ENCODE results near the gene BCAS3.
"Not testable (repeated sequence)": the region's sequence is repeated elsewhere in the genome, so short reads cannot be mapped to it uniquely, and the experiment has no call there.

Gene BCAS3

DNA sequence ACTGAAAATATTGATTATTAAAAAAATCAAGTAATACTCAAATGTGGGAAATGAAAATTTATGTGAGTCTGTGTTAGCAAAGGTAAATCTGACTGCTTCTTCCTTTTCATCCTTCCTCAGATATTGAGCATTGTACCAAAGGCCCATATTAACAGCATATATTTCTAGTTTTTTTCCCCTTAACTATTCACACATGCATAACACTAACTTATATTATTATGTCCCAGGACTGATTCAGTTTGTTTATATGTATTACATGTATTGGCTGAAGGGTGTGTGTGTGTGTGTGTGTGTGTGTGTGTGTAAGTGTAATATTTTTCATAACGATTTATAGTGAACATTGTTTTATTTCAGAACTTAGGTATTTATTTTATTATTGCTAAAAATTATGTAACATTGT is 74.2 kb downstream of the BCAS3 start:
- no peak overlapping the region for H2AFZ ChIP-seq (ENCODE audit: low read depth, low read length)
- no peak overlapping the region for H2BK12ac ChIP-seq (ENCODE audit: low read length in 2 of 2)
- no peak overlapping the region for H2BK15ac ChIP-seq (ENCODE audit: low read depth, poor library complexity, severe bottlenecking)
- no peak overlapping the region for H3K23ac ChIP-seq (ENCODE audit: low read length in 2 of 2)
- no peak overlapping the region for H3K4me3 ChIP-seq (ENCODE audit: insufficient read depth in 1 of 2, low read depth in 1 of 2, low read length in 2 of 2)
- H4K8ac ChIP-seq (ENCODE audit: low read length), result no peak overlapping the region
- no peak overlapping the region for H3K4me2 ChIP-seq (ENCODE audit: low read length, poor library complexity, severe bottlenecking)
- no peak overlapping the region for H3K4ac ChIP-seq (ENCODE audit: low read depth in 1 of 2, low read length in 2 of 2)
- no peak overlapping the region for H3K9ac ChIP-seq (ENCODE audit: low read length)
- peaks cover 7% of the 10 kb centered on the region for H3K9me3 ChIP-seq (ENCODE audit: control insufficient read depth, low read length)
- H3K18ac ChIP-seq (ENCODE audit: low read depth in 1 of 2, low read length in 2 of 2), result no peak overlapping the region
- H3K4me1 ChIP-seq (ENCODE audit: control insufficient read depth, insufficient read depth, low read depth, low read length), result no peaks in the 10 kb centered on the region
- no peak overlapping the region for H4K91ac ChIP-seq (ENCODE audit: low read length)
- H3K79me1 ChIP-seq (replicated peaks; ENCODE audit: low read length, poor library complexity, severe bottlenecking), result no peaks in the 10 kb centered on the region
- H3K36me3 ChIP-seq (ENCODE audit: control insufficient read depth in 1 of 2, insufficient read depth in 2 of 2, low read depth in 1 of 2, low read length in 2 of 2), result peaks cover 0 to 2% of the 10 kb centered on the region in 2 experiments
- no peak overlapping the region for H2BK120ac ChIP-seq (ENCODE audit: low read depth, low read length)
- no peak overlapping the region for H3K27ac ChIP-seq (ENCODE audit: low read length, poor library complexity, severe bottlenecking)
- no peak overlapping the region for H3K14ac ChIP-seq (ENCODE audit: low read length in 2 of 2)
- H2AK5ac ChIP-seq (ENCODE audit: low read length, severe bottlenecking), result no peak overlapping the region
- H3K27me3 ChIP-seq (ENCODE audit: control insufficient read depth in 1 of 2, insufficient read depth in 1 of 2, low read length in 2 of 2), result no peaks in the 10 kb centered on the region
- no CpG with 5 or more reads among the region's 1 CpG for WGBS
- DNase-seq, result no peak
- H2BK5ac ChIP-seq (ENCODE audit: low read depth, low read length, poor library complexity, severe bottlenecking), result no peak overlapping the region

DNA sequence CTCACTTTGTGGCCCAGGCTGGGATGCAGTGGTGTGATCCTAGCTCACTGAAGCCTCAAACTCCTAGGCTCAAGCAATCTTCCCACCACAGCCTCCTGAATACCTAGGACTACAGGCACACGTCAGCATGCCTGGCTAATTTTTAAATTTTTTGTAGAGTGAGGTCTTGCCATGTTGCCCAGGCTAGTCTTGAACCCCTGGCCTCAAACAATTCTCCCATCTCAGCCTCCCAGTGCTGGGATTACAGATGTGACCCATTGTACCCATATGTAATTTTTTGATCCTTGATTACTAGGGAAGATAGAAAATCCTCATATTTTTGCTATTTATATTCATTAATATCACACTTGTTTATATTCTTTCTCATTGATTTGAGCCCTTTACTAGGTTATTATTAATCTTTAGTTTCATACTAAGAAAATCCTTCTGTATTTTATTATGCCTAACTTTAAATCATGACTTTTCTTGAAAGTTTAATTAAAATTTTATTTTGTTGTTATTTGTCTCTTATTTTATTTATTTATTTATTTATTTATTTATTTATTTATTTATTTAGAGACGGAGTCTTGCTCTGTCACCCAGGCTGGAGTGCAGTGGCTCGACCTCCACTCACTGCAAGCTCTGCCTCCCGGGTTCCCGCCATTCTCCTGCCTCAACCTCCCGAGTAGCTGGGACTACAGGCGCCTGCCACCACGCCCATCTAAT is 75.4 kb downstream of the BCAS3 start:
- no peak overlapping the region for H3K4ac ChIP-seq (ENCODE audit: low read depth in 1 of 2, low read length in 2 of 2)
- no peaks in the 10 kb centered on the region for H3K4me1 ChIP-seq (ENCODE audit: control insufficient read depth, insufficient read depth, low read depth, low read length)
- H2AK5ac ChIP-seq (ENCODE audit: low read length, severe bottlenecking), result no peak overlapping the region
- peaks cover 7% of the 10 kb centered on the region for H3K9me3 ChIP-seq (ENCODE audit: control insufficient read depth, low read length)
- no peak overlapping the region for H3K9ac ChIP-seq (ENCODE audit: low read length)
- no peak overlapping the region for H4K8ac ChIP-seq (ENCODE audit: low read length)
- no peak overlapping the region for H4K91ac ChIP-seq (ENCODE audit: low read length)
- H3K36me3 ChIP-seq (ENCODE audit: control insufficient read depth in 1 of 2, insufficient read depth in 2 of 2, low read depth in 1 of 2, low read length in 2 of 2), result peaks cover 0 to 2% of the 10 kb centered on the region in 2 experiments
- no peak overlapping the region for H3K23ac ChIP-seq (ENCODE audit: low read length in 2 of 2)
- no peak overlapping the region for H3K18ac ChIP-seq (ENCODE audit: low read depth in 1 of 2, low read length in 2 of 2)
- H2BK5ac ChIP-seq (ENCODE audit: low read depth, low read length, poor library complexity, severe bottlenecking), result no peak overlapping the region
- no peak overlapping the region for H2BK12ac ChIP-seq (ENCODE audit: low read length in 2 of 2)
- WGBS, result 92% methylated on average over 8 of the region's 8 CpGs
- no peak overlapping the region for H3K4me3 ChIP-seq (ENCODE audit: insufficient read depth in 1 of 2, low read depth in 1 of 2, low read length in 2 of 2)
- no peak overlapping the region for H3K27ac ChIP-seq (ENCODE audit: low read length, poor library complexity, severe bottlenecking)
- H2BK120ac ChIP-seq (ENCODE audit: low read depth, low read length), result no peak overlapping the region
- H3K14ac ChIP-seq (ENCODE audit: low read length in 2 of 2), result no peak overlapping the region
- no peak overlapping the region for H2AFZ ChIP-seq (ENCODE audit: low read depth, low read length)
- no peaks in the 10 kb centered on the region for H3K27me3 ChIP-seq (ENCODE audit: control insufficient read depth in 1 of 2, insufficient read depth in 1 of 2, low read length in 2 of 2)
- H3K79me1 ChIP-seq (replicated peaks; ENCODE audit: low read length, poor library complexity, severe bottlenecking), result no peaks in the 10 kb centered on the region
- no peak overlapping the region for H3K4me2 ChIP-seq (ENCODE audit: low read length, poor library complexity, severe bottlenecking)
- H2BK15ac ChIP-seq (ENCODE audit: low read depth, poor library complexity, severe bottlenecking), result no peak overlapping the region
- DNase-seq, result no peak

DNA sequence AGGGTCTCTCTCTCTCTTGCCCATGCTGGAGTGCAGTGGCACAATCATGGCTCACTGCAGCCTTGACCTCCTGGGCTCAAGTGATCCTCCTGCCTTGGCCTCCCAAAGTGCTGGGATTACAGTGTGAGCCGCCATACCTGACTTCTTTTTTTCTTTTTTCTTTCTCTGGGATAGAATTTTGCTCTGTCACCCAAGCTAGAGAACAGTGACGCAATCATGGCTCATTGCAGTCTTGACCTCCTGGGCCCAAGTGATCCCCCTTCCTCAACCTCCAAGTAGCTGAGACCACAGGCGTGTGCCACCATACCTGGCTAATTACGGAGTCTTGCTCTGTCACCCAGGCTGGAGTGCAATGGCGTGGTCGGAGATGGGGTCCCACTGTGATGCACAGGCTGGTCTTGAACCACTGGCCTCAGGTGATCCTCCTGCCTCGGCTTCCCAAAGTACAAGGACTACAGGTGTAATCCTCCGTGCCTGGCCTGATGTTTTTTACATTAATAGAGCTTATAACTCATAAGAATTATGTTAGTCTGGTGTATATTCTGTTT is 76.5 kb downstream of the BCAS3 start:
- no peak overlapping the region for H4K91ac ChIP-seq (ENCODE audit: low read length)
- no peak overlapping the region for H3K14ac ChIP-seq (ENCODE audit: low read length in 2 of 2)
- H2BK12ac ChIP-seq (ENCODE audit: low read length in 2 of 2), result no peak overlapping the region
- no peak overlapping the region for H3K27ac ChIP-seq (ENCODE audit: low read length, poor library complexity, severe bottlenecking)
- H3K27me3 ChIP-seq (ENCODE audit: control insufficient read depth in 1 of 2, insufficient read depth in 1 of 2, low read length in 2 of 2), result no peaks in the 10 kb centered on the region
- H2BK15ac ChIP-seq (ENCODE audit: low read depth, poor library complexity, severe bottlenecking), result no peak overlapping the region
- peaks cover 0 to 2% of the 10 kb centered on the region in 2 experiments for H3K36me3 ChIP-seq (ENCODE audit: control insufficient read depth in 1 of 2, insufficient read depth in 2 of 2, low read depth in 1 of 2, low read length in 2 of 2)
- no peak overlapping the region for H4K8ac ChIP-seq (ENCODE audit: low read length)
- H3K4me1 ChIP-seq (ENCODE audit: control insufficient read depth, insufficient read depth, low read depth, low read length), result no peaks in the 10 kb centered on the region
- no peak overlapping the region for H3K4me2 ChIP-seq (ENCODE audit: low read length, poor library complexity, severe bottlenecking)
- H3K9me3 ChIP-seq (ENCODE audit: control insufficient read depth, low read length), result peaks cover 7% of the 10 kb centered on the region
- no peak overlapping the region for H2AFZ ChIP-seq (ENCODE audit: low read depth, low read length)
- H3K23ac ChIP-seq (ENCODE audit: low read length in 2 of 2), result no peak overlapping the region
- no peak for DNase-seq
- WGBS, result 64% methylated on average over 6 of the region's 8 CpGs
- H3K4me3 ChIP-seq (ENCODE audit: insufficient read depth in 1 of 2, low read depth in 1 of 2, low read length in 2 of 2), result no peak overlapping the region
- no peak overlapping the region for H2AK5ac ChIP-seq (ENCODE audit: low read length, severe bottlenecking)
- H3K9ac ChIP-seq (ENCODE audit: low read length), result no peak overlapping the region
- no peak overlapping the region for H2BK120ac ChIP-seq (ENCODE audit: low read depth, low read length)
- H3K79me1 ChIP-seq (replicated peaks; ENCODE audit: low read length, poor library complexity, severe bottlenecking), result no peaks in the 10 kb centered on the region
- H3K18ac ChIP-seq (ENCODE audit: low read depth in 1 of 2, low read length in 2 of 2), result no peak overlapping the region
- no peak overlapping the region for H3K4ac ChIP-seq (ENCODE audit: low read depth in 1 of 2, low read length in 2 of 2)
- H2BK5ac ChIP-seq (ENCODE audit: low read depth, low read length, poor library complexity, severe bottlenecking), result no peak overlapping the region

DNA sequence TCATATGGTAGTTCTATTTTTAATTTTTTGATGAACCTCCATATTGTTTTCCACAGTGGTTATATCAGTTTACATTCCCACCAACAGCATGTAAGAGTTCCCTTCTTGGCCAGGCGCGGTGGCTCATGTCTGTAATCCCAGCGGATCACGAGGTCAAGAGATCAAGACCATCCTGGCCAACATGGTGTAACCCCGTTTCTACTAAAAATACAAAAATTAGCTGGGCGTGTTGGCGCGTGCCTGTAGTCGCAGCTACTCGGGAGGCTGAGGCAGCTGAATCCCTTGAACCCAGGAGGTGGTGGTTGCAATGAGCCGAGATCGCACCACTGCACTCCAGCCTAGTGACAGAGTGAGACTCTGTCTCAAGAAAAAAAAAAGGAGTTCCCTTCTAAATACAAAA is 79.1 kb downstream of the BCAS3 start:
- not testable (repeated sequence) for H3K4me3 ChIP-seq (ENCODE audit: insufficient read depth in 1 of 2, low read depth in 1 of 2, low read length in 2 of 2); H2BK12ac ChIP-seq (ENCODE audit: low read length in 2 of 2); H3K14ac ChIP-seq (ENCODE audit: low read length in 2 of 2); H2BK120ac ChIP-seq (ENCODE audit: low read depth, low read length); H2BK15ac ChIP-seq (ENCODE audit: low read depth, poor library complexity, severe bottlenecking); H3K4ac ChIP-seq (ENCODE audit: low read depth in 1 of 2, low read length in 2 of 2); H3K9ac ChIP-seq (ENCODE audit: low read length); H3K79me1 ChIP-seq (replicated peaks; ENCODE audit: low read length, poor library complexity, severe bottlenecking); H4K91ac ChIP-seq (ENCODE audit: low read length); H3K18ac ChIP-seq (ENCODE audit: low read depth in 1 of 2, low read length in 2 of 2); H3K27me3 ChIP-seq (ENCODE audit: control insufficient read depth in 1 of 2, insufficient read depth in 1 of 2, low read length in 2 of 2); H4K8ac ChIP-seq (ENCODE audit: low read length); H2AK5ac ChIP-seq (ENCODE audit: low read length, severe bottlenecking); H2BK5ac ChIP-seq (ENCODE audit: low read depth, low read length, poor library complexity, severe bottlenecking); H3K4me1 ChIP-seq (ENCODE audit: control insufficient read depth, insufficient read depth, low read depth, low read length); H3K4me2 ChIP-seq (ENCODE audit: low read length, poor library complexity, severe bottlenecking); H2AFZ ChIP-seq (ENCODE audit: low read depth, low read length); DNase-seq; H3K23ac ChIP-seq (ENCODE audit: low read length in 2 of 2); H3K36me3 ChIP-seq (ENCODE audit: control insufficient read depth in 1 of 2, insufficient read depth in 2 of 2, low read depth in 1 of 2, low read length in 2 of 2); H3K27ac ChIP-seq (ENCODE audit: low read length, poor library complexity, severe bottlenecking)
- WGBS, result 80% methylated on average over 10 of the region's 12 CpGs
- peaks cover 10% of the 10 kb centered on the region for H3K9me3 ChIP-seq (ENCODE audit: control insufficient read depth, low read length)

All from mesenchymal stem cell (in vitro differentiated cells and primary cell).